Suppressor macrophage (primary cell): ENCODE results near the gene RASSF10.
"Not testable (repeated sequence)": the region's sequence is repeated elsewhere in the genome, so short reads cannot be mapped to it uniquely, and the experiment has no call there.

Source experiments
- DNase-seq, 4 experiments: peaks; one replicate each; pipeline ENCODE4 v3.0.0-alpha.2; 2020 to 2022

The RASSF10 gene

DNA sequence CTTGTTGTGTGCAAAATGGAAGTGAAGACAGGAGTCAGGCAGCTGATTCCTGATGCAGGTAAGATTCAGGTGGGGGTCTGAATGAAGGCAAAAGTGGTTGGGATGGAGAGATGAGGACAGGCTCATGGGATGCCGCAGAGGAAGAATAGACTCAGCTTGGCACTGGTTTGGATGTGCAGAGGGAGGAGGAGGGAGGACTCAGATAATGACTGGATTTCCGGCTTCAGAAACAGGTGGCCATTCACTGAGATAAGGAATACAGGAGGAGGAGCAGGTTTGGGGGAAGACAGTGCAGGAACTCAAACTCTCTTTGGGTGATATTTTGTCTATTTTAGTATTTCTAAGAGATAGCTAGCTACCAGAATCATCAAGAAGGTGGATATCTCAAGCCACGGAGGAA, 19.2 kb downstream of the RASSF10 start:
- no peak for DNase-seq

DNA sequence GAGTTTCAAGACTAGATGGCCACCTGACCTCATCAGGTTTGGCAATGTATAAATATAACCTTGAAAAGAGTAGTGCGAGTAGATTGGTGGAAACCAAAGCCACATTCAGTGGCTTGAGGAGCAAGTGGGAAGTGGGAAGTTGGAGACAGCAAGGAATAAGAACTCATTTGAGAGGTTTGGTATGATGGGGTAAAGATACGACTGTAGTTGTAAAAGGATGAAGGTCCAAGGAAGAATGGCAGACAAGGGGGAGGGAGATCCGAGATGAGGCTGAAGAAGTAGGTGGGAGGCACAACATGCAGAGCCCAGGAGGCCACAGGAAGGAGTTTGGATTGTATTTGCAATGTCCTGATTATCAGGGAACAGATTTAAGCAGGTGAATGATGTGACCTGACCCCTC, 20.8 kb downstream of the RASSF10 start:
- DNase-seq, result no peak

GRCh38 chr11:13030857-13031256, 21.7 kb downstream of the RASSF10 start:
- no peak for DNase-seq

DNA sequence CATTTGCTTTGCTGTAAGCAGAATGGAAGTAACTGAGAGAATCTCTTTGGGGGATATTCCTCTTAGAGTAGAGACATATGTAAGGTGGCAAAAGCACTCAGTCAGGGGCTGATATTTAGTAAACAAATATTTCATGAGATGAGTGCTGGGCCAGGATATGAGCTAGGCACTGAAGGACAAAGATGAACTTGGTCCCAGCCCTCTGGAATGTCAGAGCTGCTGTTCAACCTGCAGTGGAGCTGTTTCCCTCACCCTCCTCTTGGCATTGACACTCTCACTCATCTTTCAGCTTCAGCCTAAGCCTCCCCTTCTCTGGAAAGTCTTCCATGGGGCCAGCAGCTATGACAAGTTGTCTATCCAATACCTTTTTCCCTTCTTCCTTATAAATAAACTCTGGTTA, 22.2 kb downstream of the RASSF10 start:
- no peak for DNase-seq

GRCh38 chr11:13033760-13034533, 24.8 kb downstream of the RASSF10 start:
- no peak for DNase-seq

DNA sequence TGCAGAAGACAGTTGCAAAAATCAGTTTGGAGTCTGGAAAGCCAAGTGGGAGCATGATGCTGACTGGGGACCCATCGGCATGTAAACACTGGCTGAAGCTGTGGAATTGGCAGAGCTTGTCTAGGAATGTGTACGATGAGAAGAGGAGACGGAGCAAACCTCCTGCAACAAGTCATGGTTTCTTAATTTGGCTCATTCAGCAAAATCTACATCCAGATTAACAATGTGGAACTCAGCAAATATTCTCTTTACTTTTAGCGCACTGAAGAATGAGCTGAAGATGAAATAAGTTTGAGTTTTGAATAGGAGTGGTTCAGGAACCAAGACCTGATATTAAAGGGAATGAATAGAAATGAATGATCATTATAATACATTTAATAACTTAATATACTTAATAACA, 26.6 kb downstream of the RASSF10 start:
- no peak for DNase-seq

DNA sequence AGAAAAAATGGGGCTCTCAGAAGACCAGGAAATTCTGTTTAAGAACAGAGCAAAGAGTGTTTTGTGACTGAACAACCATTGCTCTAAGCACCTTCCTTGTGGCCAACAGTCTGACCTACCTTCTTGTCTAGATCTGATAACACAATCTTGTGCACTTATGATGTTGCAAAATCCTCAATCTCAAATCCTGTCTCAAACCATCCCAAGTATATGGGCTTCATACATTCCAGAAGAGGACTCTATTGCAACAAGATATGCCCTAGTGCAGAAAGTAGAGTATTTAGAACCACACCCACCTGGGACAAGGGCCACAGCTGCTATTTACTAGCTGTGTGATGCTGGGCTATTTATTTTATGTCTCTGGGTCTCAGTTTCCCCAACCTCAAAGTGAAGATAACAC, 27.1 kb downstream of the RASSF10 start:
- DNase-seq, result no peak

GRCh38 chr11:13038366-13038765, 29.2 kb downstream of the RASSF10 start:
- no peak for DNase-seq

DNA sequence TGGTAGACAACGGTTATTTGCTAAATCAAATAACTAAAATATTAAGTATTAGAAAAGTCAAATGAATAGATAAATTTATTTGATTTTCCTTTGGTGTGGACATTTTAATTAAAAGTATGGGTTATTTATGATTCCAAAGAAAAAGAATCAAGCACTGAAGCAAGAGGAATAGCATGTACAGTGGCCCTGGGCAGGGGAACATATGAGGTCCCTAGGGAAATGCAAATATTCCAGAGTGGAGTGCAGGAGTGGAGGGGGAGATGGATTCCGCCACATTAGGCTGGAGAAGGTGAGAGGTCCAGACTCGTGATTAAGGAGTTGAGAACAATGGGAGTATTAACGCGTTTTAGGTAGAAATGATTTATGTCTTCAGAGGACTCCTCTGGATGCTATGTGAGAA, 30.0 kb downstream of the RASSF10 start:
- DNase-seq, result no peak

DNA sequence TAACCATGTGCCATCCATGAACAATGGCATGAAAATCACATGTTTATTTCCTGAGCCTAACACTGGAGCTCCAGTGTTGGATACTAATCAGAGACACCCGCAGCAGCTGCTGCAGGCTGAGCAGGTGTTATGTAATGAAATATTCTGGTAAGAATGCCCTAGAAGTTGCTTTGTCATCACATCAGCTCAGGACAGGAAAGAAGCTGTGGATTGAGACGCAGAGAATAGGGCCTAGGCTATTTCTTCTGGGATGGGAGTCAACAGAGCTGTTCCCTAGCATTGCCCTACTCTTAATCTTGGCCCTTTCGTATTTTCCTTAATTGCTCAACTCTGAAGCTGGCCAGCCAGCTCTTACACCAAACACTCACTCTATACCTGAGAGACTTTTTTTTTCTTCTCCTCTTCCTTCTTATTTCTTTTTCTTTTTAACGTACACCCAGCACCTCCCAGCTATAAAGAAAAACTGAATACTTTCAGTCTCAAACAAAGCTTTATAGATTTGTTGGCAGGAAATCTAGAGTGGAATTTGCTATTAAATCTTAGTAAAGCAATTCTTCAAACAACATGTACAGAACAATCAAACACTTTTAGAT, 31.9 kb downstream of the RASSF10 start:
- DNase-seq, result no peak

GRCh38 chr11:13042873-13043342, 33.8 kb downstream of the RASSF10 start:
- no peak for DNase-seq

DNA sequence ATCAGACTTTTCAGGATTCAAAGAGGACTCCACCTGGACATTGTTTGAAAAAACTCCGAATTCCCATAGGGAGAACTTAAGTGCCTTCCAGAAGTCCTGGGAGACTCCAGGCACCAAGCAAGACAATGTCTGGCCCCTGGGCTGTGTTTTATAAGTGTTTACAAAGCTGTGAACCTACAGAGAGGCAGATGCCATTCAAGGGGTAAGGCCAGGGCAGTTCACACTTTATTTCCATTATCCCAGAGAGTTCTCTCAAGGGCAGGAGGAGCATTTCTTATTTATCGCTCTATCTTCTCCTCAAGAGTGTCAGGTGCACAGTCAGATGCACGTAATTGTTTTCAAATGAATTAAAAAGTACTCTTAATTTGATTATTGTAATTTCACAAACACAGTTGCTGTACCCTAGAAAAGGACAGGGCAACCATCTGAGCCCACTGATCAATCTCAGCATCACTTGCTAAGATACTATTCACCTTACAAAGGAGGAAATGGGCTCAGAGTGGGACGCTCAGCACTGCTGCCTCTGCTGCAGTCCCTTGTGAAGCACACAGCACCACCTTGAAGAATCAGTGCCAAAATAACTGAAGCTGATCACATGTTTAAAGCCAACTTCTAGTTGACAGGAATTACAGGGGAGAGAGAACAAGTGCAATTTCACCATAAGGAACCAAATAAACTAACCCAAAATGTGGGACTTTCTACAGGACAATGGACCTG, 35.0 kb downstream of the RASSF10 start:
- no peak for DNase-seq

DNA sequence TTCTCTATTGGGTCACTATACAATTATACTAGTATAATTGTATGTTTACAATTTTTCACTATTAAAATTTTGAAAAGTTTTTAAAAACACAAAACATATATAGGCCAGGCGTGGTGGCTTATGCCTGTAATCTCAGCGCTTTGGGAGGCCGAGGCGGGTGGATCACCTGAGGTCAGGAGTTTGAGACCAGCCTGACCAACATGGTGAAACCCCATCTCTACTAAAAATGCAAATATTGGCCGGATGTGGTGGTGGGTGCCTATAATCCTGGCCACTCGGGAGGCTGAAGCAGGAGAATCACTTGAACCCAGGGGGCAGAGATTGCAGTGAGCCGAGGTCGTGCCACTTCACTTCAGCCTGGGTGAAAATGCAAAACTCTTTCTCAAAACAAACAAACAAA, 36.0 kb downstream of the RASSF10 start:
- DNase-seq, result not testable (repeated sequence)

DNA sequence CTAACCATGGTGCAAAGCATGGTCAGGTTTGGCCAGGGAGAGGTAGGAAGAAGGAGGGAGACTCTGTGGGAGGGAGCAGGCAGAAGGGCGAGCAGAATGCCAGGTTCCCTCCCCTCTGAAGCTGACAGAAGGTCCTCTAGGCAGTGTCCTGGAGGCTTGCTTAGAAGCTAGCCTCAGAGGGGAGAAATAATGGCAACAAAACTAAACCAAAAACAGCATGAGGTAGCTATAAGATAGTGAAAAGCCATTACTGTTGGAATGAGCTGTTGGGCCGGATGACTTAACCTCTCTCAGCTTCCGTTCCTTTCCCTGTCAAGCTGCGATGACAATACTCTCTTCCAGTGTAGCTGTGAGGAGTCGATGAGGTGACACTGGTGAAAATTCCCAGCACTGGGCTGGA, 36.6 kb downstream of the RASSF10 start:
- DNase-seq, result no peak

GRCh38 chr11:13046637-13047570, 37.8 kb downstream of the RASSF10 start:
- DNase-seq, result peak in 1 of 4 experiments; percentile 6

DNA sequence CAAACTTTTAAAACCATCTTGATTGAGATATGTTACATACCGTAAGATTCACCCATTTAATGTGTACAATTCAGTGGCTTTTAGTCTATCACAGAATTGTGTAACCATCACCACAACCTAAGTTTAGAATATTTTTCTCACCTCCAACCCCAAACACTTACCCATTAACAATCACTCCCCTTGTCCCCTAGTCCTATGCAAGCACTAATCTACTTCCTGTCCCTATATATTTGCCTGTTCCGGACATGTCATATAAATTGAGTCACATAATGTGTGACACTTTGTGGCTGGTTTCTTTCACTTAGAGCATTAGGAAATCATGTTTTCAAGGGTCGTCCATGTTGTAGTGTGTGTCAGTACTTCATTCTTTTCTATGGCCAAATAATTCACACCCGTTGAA, 38.8 kb downstream of the RASSF10 start:
- DNase-seq, result no peak

DNA sequence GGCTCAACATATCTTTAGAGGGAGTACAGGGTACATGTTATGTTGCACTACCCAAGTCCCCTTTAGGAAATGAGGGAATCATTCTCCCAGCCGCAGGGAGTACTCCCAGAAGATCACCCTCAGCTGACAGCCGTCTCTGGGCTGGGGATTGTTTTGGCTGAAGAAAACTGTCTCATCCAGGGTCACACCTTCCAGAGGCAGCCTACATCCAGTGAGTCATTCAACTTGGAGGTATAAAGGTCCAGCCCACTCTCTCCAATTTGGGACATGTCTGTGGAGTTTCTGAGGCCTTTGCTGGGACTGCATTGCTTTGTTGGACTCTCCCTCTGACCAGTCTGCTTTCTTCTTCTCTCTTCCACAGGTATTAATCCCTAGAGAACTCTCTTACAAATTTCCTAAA, 42.1 kb downstream of the RASSF10 start:
- no peak for DNase-seq

- no peak for DNase-seq
These were observed 43.0 kb downstream of the RASSF10 start for GRCh38 chr11:13052130-13052571.

DNA sequence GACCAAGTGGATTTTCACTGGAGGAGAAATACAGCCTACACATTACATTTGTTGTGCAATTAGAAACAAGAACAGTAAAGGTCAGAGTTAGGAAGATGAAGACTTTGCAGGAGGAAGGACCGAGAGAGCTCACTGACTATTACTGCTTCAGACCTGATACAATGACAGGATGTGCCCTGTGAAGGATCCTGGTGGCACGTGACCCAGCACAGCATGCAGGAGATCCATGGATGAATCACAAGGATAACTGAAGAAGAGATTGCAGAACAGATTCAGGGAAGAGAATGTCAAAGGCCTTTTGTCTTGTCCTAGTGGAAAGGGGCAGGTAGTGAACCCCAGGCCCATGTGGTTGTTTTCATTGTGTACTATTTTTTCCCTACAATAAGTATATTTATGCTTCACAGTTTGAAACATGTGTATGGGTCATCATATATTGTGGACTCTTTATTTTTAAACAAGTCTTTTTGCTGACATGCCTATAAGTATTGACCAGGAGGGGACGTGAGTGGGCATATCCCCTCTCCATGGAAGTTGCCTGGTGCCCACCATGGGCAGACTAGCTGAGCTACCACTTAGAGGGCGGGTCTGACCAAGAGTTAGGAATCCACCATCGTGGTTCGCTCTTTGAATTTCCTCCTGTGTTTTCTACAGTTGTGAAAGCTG, 44.3 kb downstream of the RASSF10 start:
- DNase-seq, result no peak

- DNase-seq, result no peak
These were observed 45.2 kb downstream of the RASSF10 start for GRCh38 chr11:13054278-13054677.

DNA sequence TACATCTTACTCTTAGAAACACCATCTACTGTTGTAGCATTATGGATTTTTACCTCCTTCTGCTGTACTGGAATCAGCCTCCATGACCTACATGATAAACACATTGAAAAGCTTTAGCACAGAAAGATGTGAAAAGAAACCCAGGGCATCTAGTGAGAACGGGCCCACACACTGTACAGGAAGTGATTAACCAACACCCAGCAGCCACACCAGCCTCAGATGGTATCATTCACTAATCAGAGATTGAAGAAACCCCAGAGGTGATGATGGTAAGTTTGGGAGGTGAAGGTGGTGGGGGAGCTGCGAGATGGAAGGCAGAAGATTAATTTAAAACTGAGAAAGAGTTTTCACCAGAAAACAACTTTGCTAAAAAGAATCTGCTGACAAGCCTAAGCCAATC, 46.1 kb downstream of the RASSF10 start:
- no peak for DNase-seq
